GM12801 (cell line): ENCODE measurements around the gene AGGF1.

Experiments
- TF ChIP-seq, protein P1 (sequence below): IDR thresholded peaks from one replicate; pipeline ENCODE4 v1.5.1; 2011; ENCODE audit warnings: control low read depth; ENCODE audit not compliant: insufficient read length; ENCODE audit errors: extremely low read depth

AGGF1 gene

DNA sequence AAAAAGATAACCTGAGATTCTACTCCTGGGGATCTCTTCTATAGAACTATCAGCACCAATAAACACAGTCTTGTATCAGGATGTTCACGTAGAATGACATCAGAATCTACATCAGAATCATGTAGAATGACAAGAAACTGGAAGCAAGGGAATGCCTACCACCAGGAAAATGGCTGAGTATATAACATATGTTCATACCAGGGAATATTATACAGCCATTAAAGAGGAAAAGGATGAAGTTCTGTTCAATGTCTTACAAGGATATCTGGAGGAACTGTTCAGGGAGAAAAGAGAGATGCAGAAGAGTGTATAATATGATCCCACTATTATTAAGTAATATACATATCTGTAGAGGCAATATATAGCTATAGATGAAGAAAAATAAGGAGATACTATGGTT is 52.1 kb downstream of the AGGF1 start:
- TF ChIP-seq, protein P1, sequence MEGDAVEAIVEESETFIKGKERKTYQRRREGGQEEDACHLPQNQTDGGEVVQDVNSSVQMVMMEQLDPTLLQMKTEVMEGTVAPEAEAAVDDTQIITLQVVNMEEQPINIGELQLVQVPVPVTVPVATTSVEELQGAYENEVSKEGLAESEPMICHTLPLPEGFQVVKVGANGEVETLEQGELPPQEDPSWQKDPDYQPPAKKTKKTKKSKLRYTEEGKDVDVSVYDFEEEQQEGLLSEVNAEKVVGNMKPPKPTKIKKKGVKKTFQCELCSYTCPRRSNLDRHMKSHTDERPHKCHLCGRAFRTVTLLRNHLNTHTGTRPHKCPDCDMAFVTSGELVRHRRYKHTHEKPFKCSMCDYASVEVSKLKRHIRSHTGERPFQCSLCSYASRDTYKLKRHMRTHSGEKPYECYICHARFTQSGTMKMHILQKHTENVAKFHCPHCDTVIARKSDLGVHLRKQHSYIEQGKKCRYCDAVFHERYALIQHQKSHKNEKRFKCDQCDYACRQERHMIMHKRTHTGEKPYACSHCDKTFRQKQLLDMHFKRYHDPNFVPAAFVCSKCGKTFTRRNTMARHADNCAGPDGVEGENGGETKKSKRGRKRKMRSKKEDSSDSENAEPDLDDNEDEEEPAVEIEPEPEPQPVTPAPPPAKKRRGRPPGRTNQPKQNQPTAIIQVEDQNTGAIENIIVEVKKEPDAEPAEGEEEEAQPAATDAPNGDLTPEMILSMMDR: no peak

DNA sequence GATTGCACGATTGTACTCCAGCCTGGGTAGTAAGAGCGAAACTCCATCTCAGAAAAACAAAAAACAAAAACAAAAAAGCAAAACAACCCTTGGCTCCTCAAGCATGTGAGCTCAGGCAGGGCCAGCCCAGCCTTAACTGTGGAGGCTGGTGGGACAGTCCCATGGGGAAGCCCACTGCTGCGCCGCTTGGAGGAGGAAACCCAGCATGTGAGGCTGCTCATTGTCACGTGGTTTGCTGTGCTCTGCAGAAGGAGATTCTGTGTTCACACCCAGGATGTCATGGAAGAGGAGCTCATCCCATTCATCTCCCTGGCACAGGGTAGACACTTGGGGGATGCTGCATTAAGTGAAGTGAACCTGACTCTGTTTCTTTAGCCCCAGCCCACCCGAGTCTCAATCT is 52.9 kb downstream of the AGGF1 start:
- TF ChIP-seq, protein P1: no peak

DNA sequence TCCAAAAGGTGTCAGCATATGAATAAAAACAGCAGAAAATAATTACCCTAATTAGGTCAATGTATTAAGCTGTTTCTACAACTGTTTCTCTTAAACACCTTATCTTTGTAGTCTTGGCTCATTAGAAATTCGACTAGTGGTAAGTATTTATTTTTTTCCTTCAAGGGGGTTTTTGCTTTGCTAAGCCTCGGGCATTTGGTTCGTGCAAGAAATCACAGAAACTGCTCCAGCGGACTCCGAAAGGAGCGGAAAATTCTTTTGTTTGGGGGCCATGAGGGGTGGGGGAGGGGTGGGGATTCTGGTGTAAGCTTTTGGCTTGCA is 56.1 kb downstream of the AGGF1 start:
- TF ChIP-seq, protein P1: no peak

DNA sequence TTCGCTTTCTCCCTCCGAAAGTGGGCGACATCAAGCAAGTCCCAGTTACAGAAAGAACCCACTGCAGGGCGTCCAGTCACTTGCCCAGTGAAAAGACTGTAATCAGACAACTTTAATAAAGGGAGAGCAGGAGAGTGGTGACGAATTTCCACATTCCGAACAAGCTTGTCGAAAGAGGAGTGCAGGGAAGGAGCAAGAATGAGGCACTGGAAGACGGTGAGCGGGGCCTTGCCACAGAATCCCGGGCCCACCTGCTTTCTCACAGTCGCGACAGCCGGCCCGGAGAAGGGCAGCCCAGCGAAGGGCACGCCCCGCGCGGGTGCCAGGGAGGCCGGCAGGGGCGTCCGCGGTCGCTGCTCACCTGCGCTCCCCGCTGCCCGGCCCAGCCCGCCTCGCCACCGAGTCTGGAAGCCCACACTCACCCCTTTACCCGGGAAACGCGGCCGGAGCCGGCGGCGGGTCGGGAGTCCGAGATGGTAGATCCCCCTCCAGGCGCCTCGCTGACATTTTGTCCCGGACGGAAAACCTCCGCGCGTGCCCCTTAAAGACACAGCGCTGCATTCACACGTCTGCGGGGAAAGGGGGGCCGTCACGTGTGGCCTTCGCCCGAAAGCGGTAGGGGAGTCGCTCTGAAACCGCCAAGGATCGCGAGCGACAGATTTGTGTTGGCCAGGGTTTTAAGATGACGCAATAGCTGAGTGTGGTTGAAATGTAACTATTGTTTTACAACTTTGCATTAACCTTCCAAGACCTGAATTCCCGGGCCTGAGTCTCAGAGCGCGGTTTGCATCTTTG is 56.7 kb downstream of the AGGF1 start, which contains the start of gene ZBED3:
Gene ZBED3, minus strand, starts transcription at position 597 of the 795 bp plus-strand sequence. CDS start 9,407 bp downstream, outside the sequence.
- TF ChIP-seq, protein P1: no peak

DNA sequence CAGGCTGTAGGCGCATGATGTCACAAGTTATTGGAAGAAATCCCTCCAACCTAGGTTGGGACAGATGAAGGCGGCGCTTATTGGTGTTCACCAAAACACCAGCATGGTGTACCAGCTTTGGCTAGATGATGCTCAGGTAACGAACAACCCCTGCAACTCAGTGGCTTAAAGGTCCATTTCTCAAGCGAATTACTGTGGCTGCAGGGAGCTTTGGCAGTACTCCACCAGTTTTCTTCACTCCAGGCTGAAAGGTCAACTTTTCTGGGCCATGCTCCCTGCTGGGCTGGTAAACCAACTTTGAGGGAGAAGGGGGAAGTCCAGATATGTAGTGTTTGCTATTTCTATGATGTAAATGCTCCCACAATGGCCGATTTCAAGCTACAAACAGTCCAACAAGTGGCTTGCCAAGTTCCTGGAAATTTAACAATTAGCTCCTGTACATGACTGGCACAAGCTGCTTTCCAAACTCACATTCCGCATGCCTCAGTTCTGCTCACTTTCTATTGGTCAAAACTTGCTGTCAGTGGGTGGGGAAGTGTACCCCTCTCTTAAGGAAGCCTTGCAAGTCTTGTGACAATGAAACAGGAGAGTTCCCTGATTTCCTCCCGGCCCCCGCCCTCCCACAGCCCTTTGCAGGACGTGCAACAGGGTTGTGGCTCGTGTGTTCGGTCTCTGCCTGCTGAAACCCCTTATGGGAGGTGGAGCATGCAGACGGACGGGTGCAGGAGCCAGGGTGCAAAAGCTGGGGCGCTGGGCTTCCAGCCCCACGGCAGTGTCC is 57.5 kb downstream of the AGGF1 start:
- TF ChIP-seq, protein P1: no peak

DNA sequence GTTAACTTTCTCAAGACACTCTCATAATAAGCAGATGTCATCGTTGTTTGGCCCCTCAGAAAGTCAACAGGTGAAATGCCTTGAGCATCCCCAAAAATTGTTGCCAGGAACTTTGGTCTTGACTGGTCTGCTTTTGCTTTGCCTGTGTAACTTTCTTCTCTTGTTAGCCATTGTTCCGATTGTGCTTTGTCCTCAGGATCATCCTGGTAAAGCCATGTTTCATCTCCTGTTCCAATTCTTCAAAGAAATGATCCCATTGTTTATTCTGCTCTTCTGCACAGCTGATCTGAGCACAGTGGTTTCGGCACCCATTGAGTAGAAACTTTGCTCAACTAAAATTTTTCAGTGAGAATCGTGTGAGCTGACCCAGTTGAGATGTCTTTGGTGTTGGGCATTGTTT is 65.0 kb downstream of the AGGF1 start:
- TF ChIP-seq, protein P1: no peak

DNA sequence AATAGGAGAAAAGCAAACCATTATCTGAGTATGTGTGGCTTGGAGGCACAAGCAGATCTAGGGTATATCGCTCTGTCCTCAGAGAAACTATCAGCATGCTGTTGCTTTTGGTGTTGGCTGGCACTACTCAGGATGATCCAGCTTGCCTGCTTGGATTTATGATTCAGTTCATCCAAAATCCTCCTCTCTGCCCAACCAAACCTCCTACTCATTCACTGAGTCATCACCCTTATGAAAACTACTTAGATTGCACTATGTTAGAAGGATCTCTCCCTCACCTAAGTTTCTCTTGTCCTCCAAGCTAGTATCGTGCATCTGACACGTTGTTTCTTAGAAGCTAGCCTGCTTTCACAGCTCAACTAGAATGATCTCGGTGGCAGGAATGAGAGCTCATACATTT is 71.1 kb downstream of the AGGF1 start:
- TF ChIP-seq, protein P1: no peak
